Body of pancreas (tissue), 4 donors: ENCODE data around the gene CPEB1. TPM values are rescaled to one million over a fixed set of nuclear protein-coding genes. Genes with fewer than 3 reads are reported as not detected.
"Not testable (repeated sequence)": the region's sequence is repeated elsewhere in the genome, so short reads cannot be mapped to it uniquely, and the experiment has no call there.

Experiments
- ATAC-seq: fragments of 150-250 bp; one replicate; pipeline ENCODE4 v1.9.1; 2016
- DNase-seq, 4 donors: peaks; one replicate each; pipeline ENCODE4 v3.0.0-alpha.2; 2019
- H3K27ac ChIP-seq, 4 donors: fragments of 200-600 bp; sonication (generic); 1 replicate in 3 of 4; 2 replicates in 1 of 4; pipeline versions ENCODE4 v1.5.1 to v1.6.1; 2016 to 2019; ENCODE audit warnings: mild to moderate bottlenecking in 1 of 4, mixed read lengths in 1 of 4, moderate library complexity in 1 of 4
- H3K27me3 ChIP-seq, 2 donors: fragments of 200-600 bp; sonication (generic); one replicate each; pipeline ENCODE4 v1.6.0; 2016; ENCODE audit warnings: mild to moderate bottlenecking in 1 of 2
- H3K36me3 ChIP-seq, 2 donors: fragments of 200-600 bp; sonication (generic); replicated peaks in 1 of 2; 2 replicates each; pipeline ENCODE4 v1.5.1; 2016; ENCODE audit warnings: low read depth in 2 of 2; ENCODE audit not compliant: insufficient read depth in 1 of 2
- H3K4me1 ChIP-seq: fragments of 200-600 bp; sonication (generic); one replicate; pipeline ENCODE4 v1.6.0; 2016
- H3K4me3 ChIP-seq, 2 donors: fragments of 200-600 bp; sonication (generic); 1 replicate in 1 of 2; 2 replicates in 1 of 2; pipeline ENCODE4 v1.5.1; 2016 to 2019
- H3K9me3 ChIP-seq, 3 donors: fragments of 200-600 bp; sonication (generic); 1 replicate in 2 of 3; 2 replicates in 1 of 3; pipeline ENCODE4 v1.5.1; 2016
- POLR2A ChIP-seq, 3 donors: fragments of 450-650 bp; IDR thresholded peaks; one replicate each; pipeline ENCODE4 v1.6.1; 2016; ENCODE audit warnings: antibody characterized with exemption in 3 of 3, mild to moderate bottlenecking in 2 of 3
- WGBS, 2 donors: methylation state at CpG; one replicate each; pipeline ENCODE4 v1.1.5; 2017; 5-methylcytosine and 5-hydroxymethylcytosine counted together
- intact Hi-C: fragments of 100-400 bp; cut with DNase I; formaldehyde crosslinking; loops from one replicate; pipeline ENCODE4 v1.15.1; 2023
- total RNA-seq, 2 donors: library from RNA; depleted of rRNA; stranded (reverse); fragments of >200 nt; gene quantifications; one replicate each; pipeline ENCODE4 v1.1.0, GENCODE V29; 2016
- TF ChIP-seq, protein P1 (sequence below), 7 experiments: fragments of 450-650 bp in 4 of 7; fragments of 200-600 bp in 3 of 7; sonication (generic) in 3 of 7; IDR thresholded peaks; one replicate each; pipeline ENCODE4 v1.5.1; 2016 to 2019; ENCODE audit warnings: antibody characterized with exemption in 7 of 7

Gene CPEB1
- total RNA-seq, 2 donors from 2014 or later, result 1.0 TPM; not detected in 1

DNA sequence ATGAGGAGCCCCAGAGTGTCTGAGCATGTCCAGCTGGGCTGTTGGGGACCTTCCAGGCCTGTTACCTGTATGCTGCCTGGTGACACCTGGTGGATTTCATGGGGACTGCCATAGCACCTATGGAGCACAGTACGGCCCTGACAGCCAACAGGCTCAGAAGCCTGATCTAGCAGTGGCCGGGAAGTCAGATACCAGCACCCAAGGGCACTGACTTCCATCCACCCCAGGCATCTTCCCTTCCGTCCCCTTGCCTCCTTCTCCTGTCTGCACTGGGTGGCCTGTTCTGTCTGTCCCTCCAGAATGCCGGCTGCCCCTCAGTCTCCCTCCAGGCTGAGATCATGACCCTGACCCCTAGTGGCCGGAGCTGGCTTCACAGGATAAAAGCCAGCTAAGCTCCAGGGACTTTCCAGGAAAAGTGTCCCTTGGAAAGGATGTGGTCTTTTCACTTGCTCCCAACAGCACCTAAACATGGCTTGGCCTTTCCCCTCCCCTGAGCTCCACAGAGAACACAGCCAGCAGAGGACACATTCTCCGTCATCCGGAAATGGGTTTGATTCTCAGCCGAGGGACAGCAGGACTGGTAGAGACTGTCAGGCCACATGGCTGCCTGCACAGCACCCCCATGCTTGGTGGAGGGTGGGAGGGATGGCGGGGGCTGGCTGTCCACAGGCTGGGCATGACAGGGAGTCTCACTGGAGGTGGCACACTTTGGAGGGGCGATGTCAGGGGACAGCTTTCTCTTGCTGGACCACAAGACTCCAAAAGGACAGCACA lies 116.4 kb downstream of the CPEB1 start:
- H3K4me3 ChIP-seq, result no peak overlapping the region
- H3K27ac ChIP-seq, result peak overlapping the region; percentile 48 to 74 (median 61)

DNA sequence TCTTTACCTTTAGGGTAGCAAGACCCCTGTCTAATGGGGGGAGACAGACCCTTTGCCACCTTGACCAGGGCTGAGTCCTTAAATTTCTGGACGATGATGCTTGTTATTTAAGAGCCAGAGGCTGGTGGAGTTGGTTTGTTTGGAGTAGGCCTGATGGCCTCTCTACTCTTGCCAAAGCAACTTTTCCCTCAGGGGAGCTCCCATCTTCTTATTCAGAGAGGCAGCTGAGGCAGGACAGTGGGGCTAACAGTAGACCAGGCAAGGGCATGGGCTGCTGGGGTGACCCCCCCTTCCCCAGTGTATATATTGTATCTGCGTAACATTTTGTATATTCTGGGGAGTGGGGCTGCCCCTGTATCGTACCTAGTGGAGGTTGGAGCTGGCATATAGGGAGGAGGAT lies 117.2 kb downstream of the CPEB1 start:
- Histone ChIP-seq H3K27me3 (no peaks in the 10 kb centered on the region), H3K27ac (no peak overlapping the region), H3K4me3 (no peak overlapping the region), H3K36me3 (no peaks in the 10 kb centered on the region), H3K4me1 (peaks cover 12% of the 10 kb centered on the region), H3K9me3 (no peaks in the 10 kb centered on the region)
- no peak for ATAC-seq
- 70 to 79% methylated on average over 3 of the region's 3 CpGs for WGBS, 2 donors
- intact Hi-C loops, result no loop called here
- no peak for TF ChIP-seq POLR2A (IDR thresholded peaks at IDR 0.05)
- DNase-seq, result no peak

More for the DNA sequence above, 116.4 kb downstream of the CPEB1 start:
- intact Hi-C loops, result no loop called here
- DNase-seq (peak; percentile 88 to 97 (median 94)), ATAC-seq (peak; percentile 96)
- H3K36me3 ChIP-seq, result no peaks in the 10 kb centered on the region
- H3K27me3 ChIP-seq, result no peaks in the 10 kb centered on the region
- 8 to 11% methylated on average over 10 of the region's 10 CpGs for WGBS, 2 donors
- no peaks in the 10 kb centered on the region for H3K9me3 ChIP-seq
- peaks cover 12% of the 10 kb centered on the region for H3K4me1 ChIP-seq
- TF ChIP-seq, protein P1, sequence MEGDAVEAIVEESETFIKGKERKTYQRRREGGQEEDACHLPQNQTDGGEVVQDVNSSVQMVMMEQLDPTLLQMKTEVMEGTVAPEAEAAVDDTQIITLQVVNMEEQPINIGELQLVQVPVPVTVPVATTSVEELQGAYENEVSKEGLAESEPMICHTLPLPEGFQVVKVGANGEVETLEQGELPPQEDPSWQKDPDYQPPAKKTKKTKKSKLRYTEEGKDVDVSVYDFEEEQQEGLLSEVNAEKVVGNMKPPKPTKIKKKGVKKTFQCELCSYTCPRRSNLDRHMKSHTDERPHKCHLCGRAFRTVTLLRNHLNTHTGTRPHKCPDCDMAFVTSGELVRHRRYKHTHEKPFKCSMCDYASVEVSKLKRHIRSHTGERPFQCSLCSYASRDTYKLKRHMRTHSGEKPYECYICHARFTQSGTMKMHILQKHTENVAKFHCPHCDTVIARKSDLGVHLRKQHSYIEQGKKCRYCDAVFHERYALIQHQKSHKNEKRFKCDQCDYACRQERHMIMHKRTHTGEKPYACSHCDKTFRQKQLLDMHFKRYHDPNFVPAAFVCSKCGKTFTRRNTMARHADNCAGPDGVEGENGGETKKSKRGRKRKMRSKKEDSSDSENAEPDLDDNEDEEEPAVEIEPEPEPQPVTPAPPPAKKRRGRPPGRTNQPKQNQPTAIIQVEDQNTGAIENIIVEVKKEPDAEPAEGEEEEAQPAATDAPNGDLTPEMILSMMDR (IDR thresholded peaks at IDR 0.05), result peak; percentile 76 to 99 (median 86)
- no peak for TF ChIP-seq POLR2A (IDR thresholded peaks at IDR 0.05)

DNA sequence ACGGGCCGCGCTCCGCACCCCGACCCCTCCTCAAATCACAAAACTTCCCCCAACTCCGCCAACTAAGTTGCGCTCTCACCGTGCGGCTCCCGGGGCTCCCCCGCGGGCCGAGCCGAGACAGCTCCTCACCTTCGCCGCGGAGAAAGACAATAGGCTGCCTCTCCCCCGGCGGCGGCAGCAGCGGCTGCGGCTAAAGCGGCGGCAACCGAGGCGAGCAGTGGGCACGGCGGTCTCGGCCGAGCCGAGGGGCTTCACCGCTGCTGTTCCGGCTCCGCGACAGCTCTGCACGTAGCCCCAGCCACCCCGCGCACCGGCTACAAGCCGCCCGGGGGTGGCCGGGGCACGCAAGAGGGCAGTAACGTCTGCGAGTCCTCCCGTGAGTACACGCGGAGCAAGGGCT lies 133.6 kb downstream of the CPEB1 start:
- H3K4me1 ChIP-seq, DNase-seq, ATAC-seq, intact Hi-C loops, H3K4me3 ChIP-seq, H3K27ac ChIP-seq, H3K9me3 ChIP-seq, H3K36me3 ChIP-seq, H3K27me3 ChIP-seq: not testable (repeated sequence)
- WGBS, 2 donors, result no CpG with 5 or more reads among the region's 48 CpGs

DNA sequence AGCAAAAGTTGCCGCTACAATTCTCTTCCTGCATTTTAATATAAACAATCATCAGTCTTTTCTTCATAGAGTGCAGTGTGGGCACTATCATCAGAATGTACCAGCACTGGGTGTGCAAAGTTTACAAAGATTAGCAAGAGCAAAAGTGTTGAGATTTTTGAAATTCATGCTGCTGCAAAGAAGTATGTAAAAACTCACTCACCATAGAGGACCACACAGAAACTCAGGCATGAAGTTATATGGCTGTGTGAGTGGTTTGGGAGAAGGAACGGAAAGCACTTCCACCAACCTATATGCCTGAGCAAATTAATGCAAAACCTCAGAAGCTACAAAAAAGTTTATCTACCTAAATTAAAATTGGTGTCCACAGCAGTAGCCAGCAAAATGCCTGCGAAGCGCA lies 139.5 kb downstream of the CPEB1 start:
- ATAC-seq, H3K9me3 ChIP-seq, H3K27me3 ChIP-seq, DNase-seq, H3K27ac ChIP-seq, H3K36me3 ChIP-seq, H3K4me3 ChIP-seq, H3K4me1 ChIP-seq, intact Hi-C loops: not testable (repeated sequence)
- 86 to 93% methylated on average over 2 to 3 of the region's 4 CpGs for WGBS, 2 donors

DNA sequence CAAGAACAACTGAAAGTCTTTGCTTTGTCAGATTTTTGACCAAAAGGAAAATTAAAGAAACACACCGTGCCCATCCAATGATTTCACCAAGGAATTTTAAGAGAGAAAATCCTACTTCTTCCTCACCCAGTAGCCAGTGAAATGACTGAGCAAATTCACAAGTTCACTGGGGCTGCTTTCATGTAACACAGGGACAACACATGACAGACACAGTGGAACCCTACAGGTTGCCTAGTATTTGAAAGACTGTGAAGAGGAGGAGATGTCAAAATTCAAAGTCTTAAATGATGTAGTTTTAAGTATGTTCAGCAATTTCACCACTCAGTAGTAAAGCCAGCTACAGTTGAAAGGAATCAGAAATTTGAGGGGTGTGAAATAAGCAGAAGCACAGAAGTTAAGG lies 140.1 kb downstream of the CPEB1 start:
- H3K4me1 ChIP-seq, H3K4me3 ChIP-seq, DNase-seq, H3K27me3 ChIP-seq, ATAC-seq, intact Hi-C loops, H3K9me3 ChIP-seq, H3K27ac ChIP-seq, H3K36me3 ChIP-seq: not testable (repeated sequence)
- 76 to 93% methylated on average over 1 of the region's 1 CpG for whole genome bisulfite sequencing, 2 donors

DNA sequence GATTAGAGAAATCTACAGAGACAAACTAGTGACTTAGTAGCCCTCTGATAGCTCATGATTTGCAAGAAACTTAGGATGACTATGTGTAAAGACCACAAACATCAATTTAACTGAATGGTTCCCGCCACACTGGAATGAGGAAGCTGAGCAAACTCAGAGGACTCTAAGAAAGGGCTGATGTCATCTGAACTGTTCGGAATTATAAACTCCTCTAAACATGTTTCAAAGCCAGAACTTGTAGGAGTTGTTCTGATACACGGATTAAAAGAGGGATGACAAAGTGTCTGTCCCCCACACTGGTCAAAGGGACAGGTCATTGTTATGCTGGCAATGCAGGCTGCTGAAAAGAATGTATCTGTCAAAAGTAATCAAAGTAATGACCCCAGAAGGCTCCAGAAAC lies 141.3 kb downstream of the CPEB1 start:
- DNase-seq, H3K9me3 ChIP-seq, H3K36me3 ChIP-seq, H3K27me3 ChIP-seq, H3K27ac ChIP-seq, H3K4me1 ChIP-seq, H3K4me3 ChIP-seq, intact Hi-C loops: not testable (repeated sequence)
- WGBS, 2 donors, result no CpG with 5 or more reads among the region's 3 CpGs
- peak; percentile 59 for ATAC-seq

DNA sequence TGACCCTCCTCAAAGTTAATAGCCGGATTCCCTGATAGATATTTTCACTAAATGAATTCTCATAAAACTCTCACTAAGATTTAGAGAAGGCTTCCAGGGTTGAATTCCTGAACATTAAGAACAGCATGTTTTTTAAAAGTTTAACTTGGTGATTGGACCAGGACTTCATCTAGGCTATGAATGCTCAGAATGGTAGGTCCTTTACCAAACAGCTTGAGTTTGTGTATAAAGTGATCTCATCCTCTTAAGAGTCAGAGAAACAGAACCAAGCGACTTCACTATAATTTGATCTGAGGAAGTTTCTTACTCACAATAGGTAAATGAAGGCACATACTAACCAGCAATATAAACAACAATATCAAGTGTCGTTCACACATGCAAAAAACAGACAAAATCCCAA lies 143.1 kb downstream of the CPEB1 start:
- H3K4me1 ChIP-seq, H3K36me3 ChIP-seq, H3K27me3 ChIP-seq, ATAC-seq, H3K27ac ChIP-seq, DNase-seq, H3K4me3 ChIP-seq, intact Hi-C loops, H3K9me3 ChIP-seq: not testable (repeated sequence)
- no CpG with 5 or more reads among the region's 3 CpGs for WGBS, 2 donors

DNA sequence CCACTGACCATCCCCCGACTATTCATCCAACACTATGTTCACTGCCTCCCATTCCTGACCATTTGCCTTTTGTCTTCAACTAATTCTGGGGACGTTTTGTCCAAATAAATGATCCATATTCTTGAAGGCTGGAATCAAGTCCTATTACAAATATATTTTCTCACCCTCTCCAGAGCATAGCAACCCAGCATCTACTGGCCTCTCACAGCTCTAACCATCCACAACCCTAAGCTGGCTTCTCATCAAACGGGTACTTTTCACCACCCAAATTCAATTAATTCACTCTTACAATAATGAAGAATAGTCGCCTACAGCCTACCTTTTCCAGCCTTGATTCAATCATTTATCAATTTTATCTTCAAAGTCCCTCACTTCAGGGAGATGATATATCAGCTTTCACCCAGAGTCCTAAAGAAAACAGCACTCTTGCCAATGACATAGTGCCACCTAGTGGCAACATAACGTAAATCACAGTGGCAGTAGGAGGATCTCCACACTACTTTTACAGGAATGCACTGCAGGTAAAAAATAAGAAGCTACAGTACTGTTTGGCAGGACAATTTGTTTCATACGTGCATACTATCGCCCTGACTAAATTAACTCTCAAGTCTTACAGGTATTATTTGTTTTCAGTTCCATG lies 144.3 kb downstream of the CPEB1 start:
- intact Hi-C loops, H3K27ac ChIP-seq, H3K36me3 ChIP-seq, H3K9me3 ChIP-seq, H3K27me3 ChIP-seq, H3K4me3 ChIP-seq, H3K4me1 ChIP-seq: not testable (repeated sequence)
- DNase-seq, result peak in 1 of 4 donors; percentile 22
- ATAC-seq, result peak; percentile 65
- 29 to 32% methylated on average over 3 of the region's 7 CpGs for WGBS, 2 donors

DNA sequence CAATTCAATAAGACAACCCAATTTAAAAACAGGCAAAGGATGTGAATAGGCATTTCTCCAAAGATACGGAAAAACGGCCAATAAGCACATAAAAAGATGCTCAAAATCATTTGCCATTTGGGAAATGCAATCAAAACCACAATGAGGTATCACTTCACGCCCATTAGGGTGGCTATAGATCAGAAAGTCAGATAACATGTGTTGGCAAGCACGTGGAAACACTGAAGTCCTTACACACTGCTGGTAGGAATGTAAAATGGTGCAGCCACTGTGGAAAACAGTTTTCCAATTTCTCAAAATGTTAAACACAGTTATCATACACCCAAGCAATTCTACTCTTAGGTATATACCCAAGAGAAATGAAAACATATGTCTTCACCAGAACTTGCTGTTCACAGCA lies 146.4 kb downstream of the CPEB1 start:
- H3K27me3 ChIP-seq, H3K4me3 ChIP-seq, intact Hi-C loops, H3K27ac ChIP-seq, DNase-seq, ATAC-seq, H3K4me1 ChIP-seq, H3K36me3 ChIP-seq, H3K9me3 ChIP-seq: not testable (repeated sequence)
- WGBS, 2 donors, result 69 to 86% methylated on average over 3 to 4 of the region's 4 CpGs

DNA sequence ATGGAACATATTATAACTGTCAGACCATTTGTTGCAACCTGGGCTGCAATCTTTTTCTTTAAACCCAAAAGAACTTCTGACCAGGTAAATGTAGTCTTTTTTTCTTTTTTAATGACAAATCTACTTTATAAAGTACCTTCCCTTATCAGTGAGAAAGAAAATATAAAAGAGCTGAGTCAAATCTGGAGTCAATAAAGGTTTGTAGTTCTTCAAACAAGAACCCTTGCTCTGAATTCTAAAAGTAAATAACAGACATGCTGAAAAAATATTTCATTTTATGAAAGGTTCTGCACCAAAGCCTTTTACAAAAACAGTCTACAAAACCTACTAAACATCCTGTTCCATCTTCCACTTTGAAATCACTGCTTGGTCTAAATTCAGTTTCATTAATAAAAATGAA lies 149.2 kb downstream of the CPEB1 start:
- not testable (repeated sequence) for ATAC-seq, H3K9me3 ChIP-seq

More for the DNA sequence above, 149.2 kb downstream of the CPEB1 start:
- H3K36me3 ChIP-seq, H3K27me3 ChIP-seq, DNase-seq, H3K27ac ChIP-seq, intact Hi-C loops, H3K4me3 ChIP-seq, H3K4me1 ChIP-seq: not testable (repeated sequence)
